Measurements from ENCODE around the gene EVA1C.

Gene EVA1C

GRCh38 chr21:32391755-32392154 is 20.8 kb upstream of the EVA1C start:
- no peak for DNase-seq

GRCh38 chr21:32392299-32392879 is 20.1 kb upstream of the EVA1C start:
- DNase-seq: peak in 1 of 3 experiments; percentile 36

GRCh38 chr21:32392880-32393676 is 19.4 kb upstream of the EVA1C start, which contains the start of gene URB1:
URB1 (minus strand) TSS chr21:32393012; CDS start chr21:32392910, 102 bp downstream.
- DNase-seq: peak; percentile 94 to 97 (median 94)

DNA sequence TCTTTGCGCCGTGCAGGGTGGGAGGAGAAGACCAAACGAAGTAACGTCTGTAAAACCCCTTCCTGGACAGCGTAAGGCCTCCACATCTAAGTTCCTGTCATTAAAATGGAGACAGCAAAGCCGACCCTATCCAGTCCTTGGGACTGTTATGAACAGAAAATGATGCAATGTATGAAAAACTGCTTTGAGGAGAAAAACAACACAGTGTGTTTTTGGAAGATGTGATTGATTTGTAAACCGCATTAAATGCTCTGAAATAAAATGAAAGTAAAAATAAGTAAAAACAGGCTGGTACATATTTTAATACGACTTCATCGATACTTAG is 18.9 kb upstream of the EVA1C start:
- DNase-seq: no peak

DNA sequence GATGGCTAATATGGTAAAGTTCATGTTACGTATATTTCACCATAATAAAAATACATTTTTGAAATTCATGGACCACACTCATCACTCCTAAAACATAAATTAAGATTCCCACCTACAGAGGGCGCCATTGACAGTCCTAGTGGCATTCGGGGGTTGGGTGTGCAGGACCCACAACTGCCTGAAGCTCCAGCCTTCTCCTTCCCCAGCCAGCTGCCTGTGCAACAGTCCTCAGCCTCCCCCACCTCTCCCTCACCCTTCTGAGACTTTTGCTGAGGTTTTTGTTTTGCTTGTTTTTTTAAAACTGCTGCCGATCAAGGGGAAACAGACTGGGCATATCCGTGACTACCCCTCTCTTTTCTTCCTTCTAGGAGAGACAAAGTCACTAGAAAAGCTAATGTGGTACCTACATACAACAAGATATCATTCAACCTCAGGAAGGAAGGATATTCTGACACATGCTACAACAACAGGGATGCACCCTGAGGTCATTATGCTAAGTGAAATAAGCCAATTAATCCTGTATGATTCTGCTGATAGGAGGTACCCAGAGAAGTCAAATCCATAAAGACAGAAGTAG is 9.2 kb upstream of the EVA1C start:
- DNase-seq: peak; percentile 46 to 84 (median 58)

GRCh38 chr21:32406405-32406804 is 6.1 kb upstream of the EVA1C start:
- DNase-seq: no peak

- DNase-seq: no peak
Measured at GRCh38 chr21:32410291-32410690, 2.2 kb upstream of the EVA1C start.

DNA sequence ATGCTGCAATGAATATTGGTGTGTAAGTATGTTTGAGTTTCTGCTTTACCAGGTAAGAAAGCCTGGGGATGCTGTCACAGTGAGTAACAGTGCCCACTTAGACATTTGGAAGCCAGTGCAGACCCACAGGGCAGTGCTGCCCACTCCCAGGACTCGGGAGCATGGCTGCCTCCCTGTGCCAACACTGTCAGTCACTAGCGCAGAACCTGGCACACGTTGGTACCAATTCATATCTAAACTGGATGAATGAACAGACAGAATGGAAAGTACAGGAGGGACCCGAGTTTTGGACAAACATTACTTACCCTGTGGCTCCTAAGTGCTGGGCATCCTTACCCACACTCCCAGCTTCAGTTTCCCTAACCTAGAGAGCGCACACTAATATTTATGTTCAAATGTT is 1.6 kb upstream of the EVA1C start:
- no peak for DNase-seq

- DNase-seq: peak in 2 of 3 experiments; percentile 84
Measured at GRCh38 chr21:32411350-32412161, 950 bp upstream of the EVA1C start.

- DNase-seq: peak in 1 of 3 experiments; percentile 74
Measured at GRCh38 chr21:32413015-32413504, 554 bp downstream of the EVA1C start.

- peak in 1 of 3 experiments; percentile 53 for DNase-seq
Measured at GRCh38 chr21:32413697-32414578, 1.4 kb downstream of the EVA1C start.

DNA sequence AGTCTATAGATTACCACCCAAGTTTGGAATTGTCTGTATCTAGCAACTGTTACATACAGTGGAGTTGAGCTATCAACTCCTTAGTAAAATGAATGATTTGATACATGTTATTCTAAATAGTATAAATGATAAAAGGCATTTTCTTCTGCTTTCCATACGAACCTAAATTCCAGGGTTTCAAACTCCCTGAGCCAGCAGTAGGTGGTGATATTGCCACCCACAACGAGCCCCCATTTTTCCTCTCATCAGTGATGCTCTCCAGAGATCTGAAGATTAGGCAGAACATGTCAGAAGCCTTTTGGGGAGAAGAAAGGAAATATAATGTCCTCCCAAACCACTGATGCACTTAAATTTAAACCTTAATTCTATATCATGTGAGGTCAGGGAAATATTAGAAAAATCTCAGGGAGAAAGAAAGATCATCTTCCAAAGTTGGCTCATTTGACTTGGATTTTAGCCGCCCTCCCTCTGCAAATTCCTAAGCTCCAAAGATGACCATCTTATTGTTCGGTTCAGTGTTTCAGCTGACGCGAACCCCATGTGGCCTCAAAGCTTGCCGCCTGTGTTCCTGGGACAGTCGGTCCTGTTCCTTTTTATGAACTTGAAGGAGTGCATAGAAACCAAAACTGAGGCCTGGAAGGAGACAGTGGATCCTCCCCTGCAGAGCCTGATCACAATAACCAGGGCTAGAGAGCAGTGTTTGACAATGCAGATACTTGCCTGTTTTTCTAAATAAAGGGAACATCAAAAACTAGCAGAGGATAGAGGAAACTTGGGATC is 2.3 kb downstream of the EVA1C start:
- DNase-seq: peak in 2 of 3 experiments; percentile 18 to 53

GRCh38 chr21:32415451-32416398 is 3.2 kb downstream of the EVA1C start:
- no peak for DNase-seq

DNA sequence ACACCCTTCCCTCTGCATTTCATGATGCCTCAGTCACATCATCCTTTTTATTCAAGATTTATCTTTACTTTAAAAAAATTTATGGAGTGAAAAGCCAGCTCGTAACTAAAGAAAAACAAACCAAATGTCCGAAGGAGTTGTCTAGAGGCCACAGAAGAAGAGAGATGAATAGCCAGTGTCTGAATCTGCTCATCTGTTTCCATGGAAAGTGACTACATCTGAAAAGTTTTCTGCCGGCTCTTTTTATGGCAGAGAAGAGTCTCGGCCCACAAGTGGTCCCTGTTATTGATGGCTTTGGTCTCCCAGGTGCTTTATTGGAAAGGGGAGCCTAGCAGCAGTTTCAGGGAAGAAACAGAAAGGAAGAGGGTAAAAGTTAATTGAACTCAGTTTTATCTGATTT is 5.6 kb downstream of the EVA1C start:
- no peak for DNase-seq

DNA sequence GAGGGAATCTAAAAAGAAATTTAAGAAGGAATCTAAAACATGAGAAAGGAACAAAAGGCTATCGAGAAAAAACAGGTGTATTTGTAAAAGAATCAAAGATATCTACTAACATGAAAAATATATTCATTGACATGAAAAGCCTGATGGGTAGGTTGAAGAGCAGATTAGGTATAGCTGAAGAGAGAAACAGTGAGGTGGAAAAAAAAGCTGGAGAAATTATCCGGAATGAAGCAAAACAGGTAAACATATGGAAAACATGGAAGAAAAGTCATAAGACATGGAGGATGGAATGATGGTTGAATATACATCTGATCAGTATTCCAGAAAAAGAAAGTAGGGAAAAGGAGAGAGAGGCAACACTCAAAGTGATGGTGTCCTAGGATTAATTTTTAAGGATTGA is 9.6 kb downstream of the EVA1C start:
- DNase-seq: no peak

- no peak for DNase-seq
Measured at GRCh38 chr21:32423320-32424190, 11.0 kb downstream of the EVA1C start.

DNA sequence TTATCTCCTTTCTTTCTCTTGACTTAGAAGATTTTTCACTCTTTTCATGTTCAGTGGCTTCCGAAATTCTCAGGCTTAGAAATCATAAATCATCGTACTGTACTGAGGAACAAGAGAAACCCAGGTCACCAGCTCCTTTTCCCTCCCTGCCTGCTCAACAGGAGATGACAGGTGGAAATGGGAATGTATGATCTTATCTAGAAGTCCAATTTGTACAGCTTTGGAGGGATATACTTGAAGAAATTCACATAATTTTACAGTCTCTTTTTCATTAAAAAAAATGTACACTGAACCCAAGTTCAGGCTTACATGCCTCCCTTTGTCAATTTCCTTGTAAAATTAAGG is 11.7 kb downstream of the EVA1C start:
- no peak for DNase-seq

DNA sequence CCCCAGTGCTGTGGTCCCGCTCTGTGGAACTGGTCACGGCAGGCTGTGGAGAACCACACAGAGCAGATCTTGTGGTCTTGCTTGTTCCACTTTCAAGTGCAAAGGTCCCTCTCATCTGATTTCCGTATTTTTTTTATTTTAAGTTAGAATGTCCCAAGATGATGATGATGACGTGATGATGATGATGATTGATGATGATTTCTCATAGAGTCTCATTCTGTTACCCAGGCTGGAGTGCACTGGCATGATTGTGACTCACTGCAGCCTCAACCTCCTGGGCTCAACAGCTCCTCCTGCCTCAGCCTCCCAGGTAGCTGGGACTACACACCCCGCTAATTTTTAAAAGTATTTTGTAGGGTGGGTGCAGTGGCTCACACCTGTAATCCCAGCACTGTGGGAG is 12.2 kb downstream of the EVA1C start:
- DNase-seq: no peak

GRCh38 chr21:32425628-32426027 is 13.1 kb downstream of the EVA1C start:
- no peak for DNase-seq
